Measurements from ENCODE around the gene PIP5K1B. TPM values are rescaled to one million over a fixed set of nuclear protein-coding genes. Genes with fewer than 3 reads are reported as not detected.

Gene PIP5K1B
- total RNA-seq, result not detected in 2 replicates

GRCh38 chr9:68704814-68705530 lies at the start of gene PIP5K1B:
TSS of gene PIP5K1B (plus strand) at chr9:68705240. CDS start at chr9:68822615, 117,375 bp downstream.

GRCh38 chr9:69014013-69014412 lies 309.0 kb downstream of the PIP5K1B start, which contains the start of gene PRKACG:
TSS of gene PRKACG (minus strand) at chr9:69014113. CDS start at chr9:69014092, 21 bp downstream.

DNA sequence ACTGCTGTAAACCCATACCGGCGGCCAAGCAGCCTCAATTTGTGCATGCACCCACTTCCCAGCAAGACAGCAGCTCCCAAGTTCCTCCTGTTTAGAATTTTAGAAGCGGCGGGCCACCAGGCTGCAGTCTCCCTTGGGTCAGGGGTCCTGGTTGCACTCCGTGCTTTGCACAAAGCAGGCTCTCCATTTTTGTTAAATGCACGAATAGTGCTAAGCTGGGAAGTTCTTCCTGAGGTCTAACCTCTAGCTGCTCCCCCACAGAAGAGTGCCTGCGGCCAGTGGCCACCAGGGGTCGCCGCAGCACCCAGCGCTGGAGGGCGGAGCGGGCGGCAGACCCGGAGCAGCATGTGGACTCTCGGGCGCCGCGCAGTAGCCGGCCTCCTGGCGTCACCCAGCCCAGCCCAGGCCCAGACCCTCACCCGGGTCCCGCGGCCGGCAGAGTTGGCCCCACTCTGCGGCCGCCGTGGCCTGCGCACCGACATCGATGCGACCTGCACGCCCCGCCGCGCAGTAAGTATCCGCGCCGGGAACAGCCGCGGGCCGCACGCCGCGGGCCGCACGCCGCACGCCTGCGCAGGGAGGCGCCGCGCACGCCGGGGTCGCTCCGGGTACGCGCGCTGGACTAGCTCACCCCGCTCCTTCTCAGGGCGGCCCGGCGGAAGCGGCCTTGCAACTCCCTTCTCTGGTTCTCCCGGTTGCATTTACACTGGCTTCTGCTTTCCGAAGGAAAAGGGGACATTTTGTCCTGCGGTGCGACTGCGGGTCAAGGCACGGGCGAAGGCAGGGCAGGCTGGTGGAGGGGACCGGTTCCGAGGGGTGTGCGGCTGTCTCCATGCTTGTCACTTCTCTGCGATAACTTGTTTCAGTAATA lies 330.6 kb downstream of the PIP5K1B start, which contains the start of gene FXN:
TSS of gene FXN (plus strand) at position 315 of the 871 bp plus-strand sequence. CDS start at position 346, 31 bp downstream.

Small RNA genes within 50 kb of the gene (small RNA-seq; reads per million reads assigned to genes)
- gene RNU6-820P, result 0.21 reads per million

Other genes starting within 250 kb of the PIP5K1B start
- not detected in 2 replicates for gene TMEM252, start 164.4 kb upstream of the PIP5K1B start, total RNA-seq